Measurements from ENCODE around the gene PDSS2. TPM values are rescaled to one million over a fixed set of nuclear protein-coding genes. Genes with fewer than 3 reads are reported as not detected.

PDSS2 gene
- total RNA-seq, 1 donor from 2014 or later: 10.1 TPM

- H3K27me3 Mint-ChIP-seq (ENCODE audit: low read depth): no peaks in the 10 kb centered on the region
- H3K9me3 Mint-ChIP-seq (ENCODE audit: low read depth): no peaks in the 10 kb centered on the region
- H3K4me3 Mint-ChIP-seq (ENCODE audit: unreplicated experiment): no peak overlapping the region
- DNase-seq (ENCODE audit: low spot score): no peak
- TF ChIP-seq CTCF (IDR thresholded peaks at IDR 0.05): no peak
- no peak overlapping the region for H3K27ac Mint-ChIP-seq (ENCODE audit: unreplicated experiment)
- H3K4me1 Mint-ChIP-seq (ENCODE audit: low read depth): peaks cover 6% of the 10 kb centered on the region
- no peaks in the 10 kb centered on the region for H3K36me3 Mint-ChIP-seq (ENCODE audit: low read depth)
Measured at GRCh38 chr6:107259951-107260350, 199.4 kb downstream of the PDSS2 start.

- no peak for DNase-seq (ENCODE audit: low spot score)
- Mint-ChIP-seq H3K4me3 (ENCODE audit: unreplicated experiment) (no peak overlapping the region), H3K36me3 (ENCODE audit: low read depth) (no peaks in the 10 kb centered on the region), H3K27ac (ENCODE audit: unreplicated experiment) (no peak overlapping the region), H3K4me1 (ENCODE audit: low read depth) (peaks cover 5% of the 10 kb centered on the region), H3K9me3 (ENCODE audit: low read depth) (no peaks in the 10 kb centered on the region), H3K27me3 (ENCODE audit: low read depth) (no peaks in the 10 kb centered on the region)
- no peak for TF ChIP-seq CTCF (IDR thresholded peaks at IDR 0.05)
Measured at GRCh38 chr6:107248147-107248546, 211.2 kb downstream of the PDSS2 start.

- DNase-seq (ENCODE audit: low spot score): no peak
- Mint-ChIP-seq H3K4me3 (ENCODE audit: unreplicated experiment) (no peak overlapping the region), H3K27ac (ENCODE audit: unreplicated experiment) (no peak overlapping the region), H3K27me3 (ENCODE audit: low read depth) (no peaks in the 10 kb centered on the region), H3K9me3 (ENCODE audit: low read depth) (no peaks in the 10 kb centered on the region), H3K36me3 (ENCODE audit: low read depth) (no peaks in the 10 kb centered on the region), H3K4me1 (ENCODE audit: low read depth) (peaks cover 5% of the 10 kb centered on the region)
- TF ChIP-seq CTCF (IDR thresholded peaks at IDR 0.05): no peak
Measured at GRCh38 chr6:107246972-107247615, 212.3 kb downstream of the PDSS2 start.

GRCh38 chr6:107246249-107246971 lies 213.0 kb downstream of the PDSS2 start:
- H3K4me1 Mint-ChIP-seq (ENCODE audit: low read depth): peaks cover 11% of the 10 kb centered on the region

More at GRCh38 chr6:107246249-107246971, 213.0 kb downstream of the PDSS2 start:
- Mint-ChIP-seq H3K4me3 (ENCODE audit: unreplicated experiment) (no peak overlapping the region), H3K27ac (ENCODE audit: unreplicated experiment) (no peak overlapping the region), H3K9me3 (ENCODE audit: low read depth) (no peaks in the 10 kb centered on the region), H3K27me3 (ENCODE audit: low read depth) (no peaks in the 10 kb centered on the region), H3K36me3 (ENCODE audit: low read depth) (no peaks in the 10 kb centered on the region)
- no peak for TF ChIP-seq CTCF (IDR thresholded peaks at IDR 0.05)
- DNase-seq (ENCODE audit: low spot score): no peak

Data from chondrocyte (in vitro differentiated cells).